HEK293 (cell line): ENCODE data around the gene ATP13A1.

Experiments used
- CTCF ChIA-PET: fragments of 350-600 bp; formaldehyde crosslinking; extraction: SDS; loops from one replicate; lab custom pipeline; 2021; ENCODE audit warnings: antibody characterized with exemption; lab: Yijun Ruan, JAX
- POLR2A ChIA-PET: fragments of 300-600 bp; formaldehyde crosslinking; extraction: SDS; loops from one replicate; lab custom pipeline; 2020; ENCODE audit warnings: antibody characterized with exemption, inconsistent platforms; lab: Yijun Ruan, JAX
- H3K27ac ChIP-seq: fragments of 200-500 bp; sonication (Bioruptor generic); 2 replicates; pipeline ENCODE4 v1.5.1; 2014; ENCODE audit warnings: low read depth, low read length, control low read depth, inconsistent platforms; ENCODE audit errors: extremely low read depth
- H3K36me3 ChIP-seq, 2 experiments: fragments of 200-500 bp in 1 of 2; sonication (Bioruptor generic) in 1 of 2; 1 replicate in 1 of 2; 2 replicates in 1 of 2; pipeline ENCODE4 v1.5.1; 2014 to 2017; ENCODE audit warnings: inconsistent platforms in 2 of 2, low read length in 2 of 2; ENCODE audit not compliant: control insufficient read depth in 2 of 2, insufficient read depth in 1 of 2
- H3K4me1 ChIP-seq: fragments of 200-500 bp; sonication (Bioruptor generic); 2 replicates; pipeline ENCODE4 v1.5.1; 2014; ENCODE audit warnings: mild to moderate bottlenecking, low read length, inconsistent platforms; ENCODE audit not compliant: control insufficient read depth, insufficient read depth
- H3K4me3 ChIP-seq: 2 replicates; pipeline ENCODE4 v1.5.1; 2011; ENCODE audit warnings: low read depth, mild to moderate bottlenecking, control low read depth, low read length, moderate library complexity
- H3K9me3 ChIP-seq: fragments of 200-500 bp; sonication (Bioruptor generic); 2 replicates; pipeline ENCODE4 v1.5.1; 2014; ENCODE audit warnings: low read depth, low read length, inconsistent platforms; ENCODE audit not compliant: control insufficient read depth, insufficient read depth
- EGR2 ChIP-seq: fragments of 450-650 bp; formaldehyde crosslinking; IDR thresholded peaks from 2 replicates; pipeline ENCODE4 v1.5.1; 2016; ENCODE audit warnings: low read depth, missing biosample characterization, missing genetic modification characterization
- SP7 ChIP-seq: fragments of 450-650 bp; formaldehyde crosslinking; IDR thresholded peaks from 2 replicates; pipeline ENCODE4 v1.5.1; 2016; ENCODE audit warnings: missing biosample characterization, missing genetic modification characterization
- ZBTB10 ChIP-seq: fragments of 450-650 bp; formaldehyde crosslinking; IDR thresholded peaks from 2 replicates; pipeline ENCODE4 v1.5.1; 2016; ENCODE audit warnings: missing biosample characterization, missing genetic modification characterization
- ZFHX2 ChIP-seq: fragments of 450-650 bp; formaldehyde crosslinking; conservative IDR thresholded peaks from 2 replicates; pipeline ENCODE4 v1.5.1; 2016; ENCODE audit warnings: missing biosample characterization, missing genetic modification characterization
- ZFP69B ChIP-seq: fragments of 450-650 bp; formaldehyde crosslinking; IDR thresholded peaks from 2 replicates; pipeline ENCODE4 v1.5.1; 2016; ENCODE audit warnings: missing biosample characterization, missing genetic modification characterization
- ZNF112 ChIP-seq: fragments of 450-650 bp; formaldehyde crosslinking; IDR thresholded peaks from 2 replicates; pipeline ENCODE4 v1.5.0; 2017; ENCODE audit warnings: missing biosample characterization, missing genetic modification characterization
- ZNF121 ChIP-seq: fragments of 450-650 bp; formaldehyde crosslinking; IDR thresholded peaks from 2 replicates; pipeline ENCODE4 v1.5.1; 2016; ENCODE audit warnings: missing biosample characterization, missing genetic modification characterization
- ZNF24 ChIP-seq: fragments of 450-650 bp; formaldehyde crosslinking; IDR thresholded peaks from 2 replicates; pipeline ENCODE4 v1.5.1; 2016; ENCODE audit warnings: missing biosample characterization, missing genetic modification characterization
- ZNF248 ChIP-seq: fragments of 450-650 bp; formaldehyde crosslinking; IDR thresholded peaks from 2 replicates; pipeline ENCODE4 v1.5.1; 2017; ENCODE audit warnings: missing biosample characterization, missing genetic modification characterization
- ZNF521 ChIP-seq: fragments of 450-650 bp; formaldehyde crosslinking; IDR thresholded peaks from 2 replicates; pipeline ENCODE4 v1.5.1; 2017; ENCODE audit warnings: missing biosample characterization, mild to moderate bottlenecking, missing genetic modification characterization
- ZXDB ChIP-seq: fragments of 450-650 bp; formaldehyde crosslinking; IDR thresholded peaks from 2 replicates; pipeline ENCODE4 v1.5.1; 2016; ENCODE audit warnings: missing biosample characterization, missing genetic modification characterization
- TF ChIP-seq, protein P1 (sequence below): fragments of 450-650 bp; formaldehyde crosslinking; IDR thresholded peaks from 2 replicates; pipeline ENCODE4 v1.5.1; 2017; ENCODE audit warnings: missing biosample characterization, mild to moderate bottlenecking, missing genetic modification characterization, moderate library complexity
- TF ChIP-seq, protein P2 (sequence below): fragments of 450-650 bp; formaldehyde crosslinking; IDR thresholded peaks from 2 replicates; pipeline ENCODE4 v1.5.1; 2016; ENCODE audit warnings: missing biosample characterization, missing genetic modification characterization

ATP13A1 gene

DNA sequence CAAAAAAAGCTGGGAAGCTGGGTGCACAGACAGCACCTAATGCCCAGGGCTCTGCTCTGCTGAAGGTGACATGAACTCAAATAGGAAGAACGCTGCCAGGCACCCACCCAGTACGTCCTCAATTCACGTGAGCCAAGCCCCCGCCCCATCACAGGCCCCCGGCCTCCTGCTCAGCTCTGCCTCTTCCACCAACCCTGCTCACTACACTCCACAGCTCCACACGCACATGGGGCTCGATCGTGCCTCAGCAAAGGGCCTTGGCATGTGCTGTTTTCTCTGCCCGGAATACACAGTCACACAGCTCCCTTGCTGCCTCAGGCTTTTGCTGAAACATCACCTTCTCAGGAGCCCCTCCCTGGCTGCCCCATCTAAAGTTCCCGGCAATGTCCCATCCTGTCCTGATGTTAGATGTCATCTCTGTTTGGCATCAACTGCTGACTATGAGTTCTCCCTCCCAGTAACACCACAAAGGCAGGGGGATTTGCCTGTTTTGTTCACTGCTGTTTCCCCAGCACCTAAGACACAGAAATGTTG is 2.3 kb downstream of the ATP13A1 start (continued):
- no peak for TF ChIP-seq ZNF112
- no peak for TF ChIP-seq ZNF521
- TF ChIP-seq, protein P1, sequence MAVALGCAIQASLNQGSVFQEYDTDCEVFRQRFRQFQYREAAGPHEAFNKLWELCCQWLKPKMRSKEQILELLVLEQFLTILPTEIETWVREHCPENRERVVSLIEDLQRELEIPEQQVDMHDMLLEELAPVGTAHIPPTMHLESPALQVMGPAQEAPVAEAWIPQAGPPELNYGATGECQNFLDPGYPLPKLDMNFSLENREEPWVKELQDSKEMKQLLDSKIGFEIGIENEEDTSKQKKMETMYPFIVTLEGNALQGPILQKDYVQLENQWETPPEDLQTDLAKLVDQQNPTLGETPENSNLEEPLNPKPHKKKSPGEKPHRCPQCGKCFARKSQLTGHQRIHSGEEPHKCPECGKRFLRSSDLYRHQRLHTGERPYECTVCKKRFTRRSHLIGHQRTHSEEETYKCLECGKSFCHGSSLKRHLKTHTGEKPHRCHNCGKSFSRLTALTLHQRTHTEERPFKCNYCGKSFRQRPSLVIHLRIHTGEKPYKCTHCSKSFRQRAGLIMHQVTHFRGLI (tag by site-specific recombination): no peak

- Histone ChIP-seq H3K4me1 (peaks cover 3% of the 10 kb centered on the region; the same call in 1 of the 2 replicates), H3K4me3 (no peak overlapping the region), H3K36me3 (peaks cover 23 to 67% of the 10 kb centered on the region in 2 experiments; a peak in 2 of 3 replicates), H3K9me3 (no peaks in the 10 kb centered on the region), H3K27ac (no peak overlapping the region)
- no peak for TF ChIP-seq ZFP69B (tag by site-specific recombination)
- ChIA-PET POLR2A (interaction anchor here (1.6 kb wide), 1 partner anchor 9 kb away, joined by 6 read pairs; no protein-coding TSS in a partner anchor), CTCF (no interaction called here)
Observed at GRCh38 chr19:19659646-19660245, 3.7 kb downstream of the ATP13A1 start.

DNA sequence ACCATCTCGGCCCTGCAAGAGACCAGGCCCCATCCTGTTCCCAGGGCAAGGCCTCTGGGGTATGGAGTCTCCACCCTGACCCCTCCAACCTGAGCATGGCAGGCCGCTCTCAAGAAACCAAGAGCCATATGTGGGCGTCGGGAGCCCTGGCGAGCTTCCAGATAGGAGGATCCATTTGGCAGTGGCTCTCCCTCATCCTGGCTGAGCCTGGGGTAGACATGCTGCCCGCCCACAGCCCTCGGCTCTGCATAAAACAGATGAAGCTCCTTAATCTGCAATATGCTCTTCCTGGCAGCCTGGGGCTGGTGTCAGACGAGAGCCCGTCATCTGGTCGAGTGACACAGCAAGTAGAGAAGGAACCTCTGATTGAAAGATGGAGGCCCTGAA is 6.1 kb downstream of the ATP13A1 start:
- ChIA-PET CTCF (no interaction called here), POLR2A (no interaction called here)
- no peaks in the 10 kb centered on the region for H3K9me3 ChIP-seq
- H3K27ac ChIP-seq: no peak overlapping the region
- TF ChIP-seq, protein P2, sequence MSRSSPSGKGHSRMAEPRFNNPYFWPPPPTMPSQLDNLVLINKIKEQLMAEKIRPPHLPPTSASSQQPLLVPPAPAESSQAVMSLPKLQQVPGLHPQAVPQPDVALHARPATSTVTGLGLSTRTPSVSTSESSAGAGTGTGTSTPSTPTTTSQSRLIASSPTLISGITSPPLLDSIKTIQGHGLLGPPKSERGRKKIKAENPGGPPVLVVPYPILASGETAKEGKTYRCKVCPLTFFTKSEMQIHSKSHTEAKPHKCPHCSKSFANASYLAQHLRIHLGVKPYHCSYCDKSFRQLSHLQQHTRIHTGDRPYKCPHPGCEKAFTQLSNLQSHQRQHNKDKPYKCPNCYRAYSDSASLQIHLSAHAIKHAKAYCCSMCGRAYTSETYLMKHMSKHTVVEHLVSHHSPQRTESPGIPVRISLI (tag by site-specific recombination): no peak
- no peak for TF ChIP-seq EGR2 (tag by site-specific recombination)
- no peak for TF ChIP-seq ZNF121
- TF ChIP-seq ZBTB10 (tag by site-specific recombination): no peak
- no peak for TF ChIP-seq ZNF248 (tag by site-specific recombination)
- TF ChIP-seq ZXDB (tag by site-specific recombination): no peak
- TF ChIP-seq ZNF24 (tag by site-specific recombination): no peak
- peak; percentile 45 for TF ChIP-seq ZFHX2 (tag by site-specific recombination)
- no peak for TF ChIP-seq SP7
- peaks cover 23 to 89% of the 10 kb centered on the region in 2 experiments; a peak in 2 of 3 replicates for H3K36me3 ChIP-seq
- H3K4me3 ChIP-seq: no peak overlapping the region
- H3K4me1 ChIP-seq: peaks cover 3% of the 10 kb centered on the region; the same call in 1 of the 2 replicates
